H9 (cell line): ENCODE data around the gene NUP98. TPM values are rescaled to one million over a fixed set of nuclear protein-coding genes. Genes with fewer than 3 reads are reported as not detected.

Source experiments
- DNase-seq: peaks from one replicate; pipeline ENCODE4 v3.0.0-alpha.2; 2017
- H2AFZ ChIP-seq: one replicate; pipeline ENCODE4 v1.6.1; 2013; ENCODE audit warnings: mild to moderate bottlenecking, low read length, control low read depth, moderate library complexity
- H2AK5ac ChIP-seq: 2 replicates; pipeline ENCODE4 v1.6.1; 2013; ENCODE audit warnings: low read length, control low read depth, mixed read lengths; ENCODE audit not compliant: insufficient read length
- H2BK120ac ChIP-seq: one replicate; pipeline ENCODE4 v1.6.1; 2013; ENCODE audit warnings: low read depth, mild to moderate bottlenecking, low read length, control low read depth, inconsistent platforms; ENCODE audit not compliant: poor library complexity, severe bottlenecking
- H2BK12ac ChIP-seq: 2 replicates; pipeline ENCODE4 v1.6.1; 2013; ENCODE audit warnings: low read length, control low read depth, mixed read lengths, low read depth; ENCODE audit not compliant: insufficient read length
- H2BK15ac ChIP-seq: 2 replicates; pipeline ENCODE4 v1.6.1; 2013; ENCODE audit warnings: low read depth, low read length, control low read depth
- H2BK20ac ChIP-seq: one replicate; pipeline ENCODE4 v1.6.1; 2013; ENCODE audit warnings: low read depth, mild to moderate bottlenecking, low read length, control low read depth, inconsistent platforms; ENCODE audit not compliant: poor library complexity, severe bottlenecking
- H2BK5ac ChIP-seq: 2 replicates; pipeline ENCODE4 v1.6.1; 2013; ENCODE audit warnings: low read length, control low read depth, mixed read lengths; ENCODE audit not compliant: insufficient read length
- H3K14ac ChIP-seq: 2 replicates; pipeline ENCODE4 v1.6.1; 2013; ENCODE audit warnings: low read length, control low read depth; ENCODE audit not compliant: insufficient read depth
- H3K18ac ChIP-seq: 2 replicates; pipeline ENCODE4 v1.6.1; 2013; ENCODE audit warnings: low read depth, mild to moderate bottlenecking, mixed read lengths, low read length, control low read depth; ENCODE audit not compliant: insufficient read length
- H3K23ac ChIP-seq: 2 replicates; pipeline ENCODE4 v1.6.1; 2013; ENCODE audit warnings: low read length, control low read depth, mixed read lengths, low read depth; ENCODE audit not compliant: insufficient read length
- H3K23me2 ChIP-seq: 2 replicates; pipeline ENCODE4 v1.6.1; 2013; ENCODE audit warnings: low read depth, mild to moderate bottlenecking, mixed read lengths, low read length, control low read depth; ENCODE audit not compliant: insufficient read length, poor library complexity, severe bottlenecking
- H3K27ac ChIP-seq: 2 replicates; pipeline ENCODE4 v1.5.1; 2013; ENCODE audit warnings: low read length, control low read depth, mixed read lengths, low read depth; ENCODE audit not compliant: insufficient read length
- H3K27me3 ChIP-seq: 2 replicates; pipeline ENCODE4 v1.6.1; 2013; ENCODE audit warnings: low read length, control low read depth, inconsistent platforms; ENCODE audit not compliant: insufficient read depth
- H3K4ac ChIP-seq: 2 replicates; pipeline ENCODE4 v1.6.1; 2013; ENCODE audit warnings: low read depth, mild to moderate bottlenecking, control low read depth, inconsistent platforms, low read length, moderate library complexity
- H3K4me1 ChIP-seq: 2 replicates; pipeline ENCODE4 v1.6.1; 2013; ENCODE audit warnings: low read length, control low read depth, inconsistent platforms; ENCODE audit not compliant: insufficient read depth
- H3K4me2 ChIP-seq: 2 replicates; pipeline ENCODE4 v1.6.1; 2013; ENCODE audit warnings: low read length, control low read depth, mixed read lengths; ENCODE audit not compliant: insufficient read length, insufficient read depth
- H3K56ac ChIP-seq: 2 replicates; pipeline ENCODE4 v1.6.1; 2013; ENCODE audit warnings: low read depth, mild to moderate bottlenecking, mixed read lengths, low read length, control low read depth; ENCODE audit not compliant: insufficient read length
- H3K79me1 ChIP-seq: 2 replicates; pipeline ENCODE4 v1.6.1; 2013; ENCODE audit warnings: low read depth, mild to moderate bottlenecking, moderate library complexity, low read length, control low read depth, inconsistent platforms; ENCODE audit not compliant: insufficient read depth, poor library complexity, severe bottlenecking
- H3K79me2 ChIP-seq: 2 replicates; pipeline ENCODE4 v1.6.1; 2013; ENCODE audit warnings: low read length, control low read depth, inconsistent platforms; ENCODE audit not compliant: insufficient read depth
- H3K9ac ChIP-seq: 2 replicates; pipeline ENCODE4 v1.6.1; 2013; ENCODE audit warnings: low read length, control low read depth, mixed read lengths; ENCODE audit not compliant: insufficient read length; ENCODE audit errors: extremely low read depth
- H3K9me3 ChIP-seq: one replicate; pipeline ENCODE4 v1.6.1; 2013; ENCODE audit warnings: low read depth, low read length, inconsistent platforms; ENCODE audit not compliant: control insufficient read depth
- H3T11ph ChIP-seq: one replicate; pipeline ENCODE4 v1.6.1; 2013; ENCODE audit warnings: mild to moderate bottlenecking, low read length, control low read depth, inconsistent platforms
- H4K20me1 ChIP-seq: one replicate; pipeline ENCODE4 v1.6.1; 2013; ENCODE audit not compliant: control insufficient read depth, insufficient read length, insufficient read depth
- H4K5ac ChIP-seq: 2 replicates; pipeline ENCODE4 v1.6.1; 2013; ENCODE audit warnings: low read depth, mild to moderate bottlenecking, mixed read lengths, low read length, control low read depth; ENCODE audit not compliant: insufficient read length
- H4K8ac ChIP-seq: replicated peaks from 2 replicates; pipeline ENCODE4 v1.6.1; 2013; ENCODE audit warnings: low read length, control low read depth, mixed read lengths, low read depth; ENCODE audit not compliant: insufficient read length
- H4K91ac ChIP-seq: 2 replicates; pipeline ENCODE4 v1.6.1; 2013; ENCODE audit warnings: low read depth, mild to moderate bottlenecking, moderate library complexity, mixed read lengths, low read length, control low read depth; ENCODE audit not compliant: insufficient read length
- H3K27ac Mint-ChIP-seq, 3 experiments: 2 replicates in 2 of 3; 3 replicates in 1 of 3; pipeline ENCODE4 v1.8.0; 2020 to 2021; ENCODE audit warnings: mixed read lengths in 3 of 3, mild to moderate bottlenecking in 1 of 3, moderate library complexity in 1 of 3
- H3K27me3 Mint-ChIP-seq: 2 replicates; pipeline ENCODE4 v1.8.0; 2021; ENCODE audit warnings: low read depth, mild to moderate bottlenecking, moderate library complexity, mixed read lengths
- H3K36me3 Mint-ChIP-seq, 3 experiments: 2 replicates in 2 of 3; 3 replicates in 1 of 3; pipeline ENCODE4 v1.8.0; 2020 to 2021; ENCODE audit warnings: low read depth in 3 of 3, mixed read lengths in 3 of 3; ENCODE audit not compliant: insufficient read depth in 1 of 3
- H3K4me1 Mint-ChIP-seq, 2 experiments: 2 replicates each; pipeline ENCODE4 v1.8.0; 2020; ENCODE audit warnings: mixed read lengths in 2 of 2
- H3K4me3 Mint-ChIP-seq, 2 experiments: 2 replicates in 1 of 2; 3 replicates in 1 of 2; pipeline ENCODE4 v1.8.0; 2020 to 2021; ENCODE audit warnings: mild to moderate bottlenecking in 2 of 2, mixed read lengths in 2 of 2, moderate library complexity in 1 of 2
- H3K9me3 Mint-ChIP-seq, 2 experiments: 2 replicates in 1 of 2; 3 replicates in 1 of 2; pipeline ENCODE4 v1.8.0; 2020; ENCODE audit warnings: mild to moderate bottlenecking in 2 of 2, mixed read lengths in 2 of 2, moderate library complexity in 1 of 2
- WGBS: extraction: QIAGEN DNeasy Blood & Tissue Kit; methylation state at CpG from one replicate; pipeline ENCODE4 v1.1.7; 2013; ENCODE audit warnings: missing lambda C conversion rate, low lambda C conversion rate, mixed read lengths; ENCODE audit not compliant: insufficient read length; ENCODE audit errors: extremely low coverage; 5-methylcytosine and 5-hydroxymethylcytosine counted together
- total RNA-seq: library from RNA; stranded (reverse); gene quantifications from 2 replicates; pipeline ENCODE4 v1.2.1, GENCODE V29; 2021
- TF ChIP-seq, protein P1 (sequence below): fragments of 200-600 bp; sonication (generic); conservative IDR thresholded peaks from 3 replicates; pipeline ENCODE4 v1.8.0; 2021; ENCODE audit warnings: antibody characterized with exemption, mild to moderate bottlenecking

The NUP98 gene
- total RNA-seq, 1 experiment from 2014 or later = 105 TPM

DNA sequence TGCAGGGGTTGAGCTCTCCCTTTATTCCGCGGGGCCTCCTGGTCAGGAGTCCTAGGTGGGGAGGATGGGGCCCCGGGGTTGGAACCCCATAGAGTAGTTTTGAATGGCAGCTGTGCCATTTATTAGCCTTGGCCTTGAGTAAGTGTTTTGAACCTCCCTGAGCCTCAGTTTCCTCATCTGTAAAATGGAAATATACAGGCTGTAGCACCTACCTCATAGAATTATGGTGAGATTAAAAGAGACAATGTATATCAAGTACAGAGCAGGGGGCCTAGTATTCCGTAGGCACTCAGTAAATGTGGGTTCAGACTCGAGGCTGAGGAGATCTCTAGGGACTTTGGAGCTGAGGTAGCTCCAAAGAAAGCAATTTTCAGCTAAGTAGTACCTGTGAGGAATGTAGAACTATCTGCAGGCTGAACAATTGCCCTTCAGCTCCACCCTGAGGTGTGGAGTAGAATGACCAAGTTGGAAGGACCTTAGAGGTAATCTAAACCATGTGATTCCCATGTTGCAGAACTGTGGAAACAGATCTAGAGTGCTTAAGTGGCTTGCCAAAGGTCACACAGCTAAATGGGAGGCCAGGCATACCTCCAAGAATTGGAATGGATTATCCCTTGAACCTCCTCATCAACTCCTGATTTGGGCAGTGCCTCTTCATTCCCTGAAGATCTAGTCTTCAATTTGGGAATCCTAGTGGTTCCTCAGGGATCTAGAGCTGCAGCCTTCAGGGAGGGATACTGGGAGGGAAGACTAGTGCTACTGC lies 11.7 kb upstream of the NUP98 start:
- H3K27ac Mint-ChIP-seq = peak overlapping the region in 2 of 3 experiments; percentile 19 to 64; a peak in 2 of 7 replicates
- Histone ChIP-seq H2BK12ac (no peak overlapping the region), H3K18ac (no peak overlapping the region), H3K23me2 (peaks cover 9% of the 10 kb centered on the region), H3K4ac (no peak overlapping the region), H3K23ac (no peak overlapping the region), H3K9ac (no peak overlapping the region), H3K27ac (no peak overlapping the region), H3T11ph (no peak overlapping the region), H4K91ac (no peak overlapping the region), H3K27me3 (no peaks in the 10 kb centered on the region), H2AK5ac (no peak overlapping the region), H2AFZ (no peak overlapping the region), H4K5ac (no peak overlapping the region), H3K4me1 (no peaks in the 10 kb centered on the region), H4K8ac (no peak overlapping the region), H3K9me3 (no peaks in the 10 kb centered on the region), H3K14ac (no peak overlapping the region), H4K20me1 (no peaks in the 10 kb centered on the region), H2BK5ac (no peak overlapping the region), H3K56ac (no peak overlapping the region), H3K79me1 (no peaks in the 10 kb centered on the region), H3K4me2 (peak overlapping the region; percentile 76), H2BK120ac (no peak overlapping the region), H2BK15ac (no peak overlapping the region), H2BK20ac (no peak overlapping the region), H3K79me2 (0 out of 2 replicates have a peak, but pooled peaks cover 2% of the 10 kb centered on the region)
- peaks cover 0 to 5% (median 0%) of the 10 kb centered on the region in 3 experiments; a peak in 2 of 7 replicates for H3K36me3 Mint-ChIP-seq
- TF ChIP-seq, protein P1, sequence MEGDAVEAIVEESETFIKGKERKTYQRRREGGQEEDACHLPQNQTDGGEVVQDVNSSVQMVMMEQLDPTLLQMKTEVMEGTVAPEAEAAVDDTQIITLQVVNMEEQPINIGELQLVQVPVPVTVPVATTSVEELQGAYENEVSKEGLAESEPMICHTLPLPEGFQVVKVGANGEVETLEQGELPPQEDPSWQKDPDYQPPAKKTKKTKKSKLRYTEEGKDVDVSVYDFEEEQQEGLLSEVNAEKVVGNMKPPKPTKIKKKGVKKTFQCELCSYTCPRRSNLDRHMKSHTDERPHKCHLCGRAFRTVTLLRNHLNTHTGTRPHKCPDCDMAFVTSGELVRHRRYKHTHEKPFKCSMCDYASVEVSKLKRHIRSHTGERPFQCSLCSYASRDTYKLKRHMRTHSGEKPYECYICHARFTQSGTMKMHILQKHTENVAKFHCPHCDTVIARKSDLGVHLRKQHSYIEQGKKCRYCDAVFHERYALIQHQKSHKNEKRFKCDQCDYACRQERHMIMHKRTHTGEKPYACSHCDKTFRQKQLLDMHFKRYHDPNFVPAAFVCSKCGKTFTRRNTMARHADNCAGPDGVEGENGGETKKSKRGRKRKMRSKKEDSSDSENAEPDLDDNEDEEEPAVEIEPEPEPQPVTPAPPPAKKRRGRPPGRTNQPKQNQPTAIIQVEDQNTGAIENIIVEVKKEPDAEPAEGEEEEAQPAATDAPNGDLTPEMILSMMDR = peak; percentile 57
- WGBS = no CpG with 5 or more reads among the region's 5 CpGs
- H3K9me3 Mint-ChIP-seq = no peaks in the 10 kb centered on the region
- H3K27me3 Mint-ChIP-seq = no peaks in the 10 kb centered on the region
- peaks cover 14 to 17% of the 10 kb centered on the region in 2 experiments for H3K4me1 Mint-ChIP-seq
- peak; percentile 51 for DNase-seq
- peak overlapping the region; percentile 86 to 98 for H3K4me3 Mint-ChIP-seq
